NCI-H2227 treated with DMSO at 0.1 percent for 48 hours (cell line): ENCODE measurements around the gene GHSR.
A peak's percentile ranks its signal among the peaks of the same experiment; 100 is the strongest.

Experiments
- DNase-seq: peaks from one replicate; lab custom pipeline; 2025; lab: John Stamatoyannopoulos, UW

GHSR gene

DNA sequence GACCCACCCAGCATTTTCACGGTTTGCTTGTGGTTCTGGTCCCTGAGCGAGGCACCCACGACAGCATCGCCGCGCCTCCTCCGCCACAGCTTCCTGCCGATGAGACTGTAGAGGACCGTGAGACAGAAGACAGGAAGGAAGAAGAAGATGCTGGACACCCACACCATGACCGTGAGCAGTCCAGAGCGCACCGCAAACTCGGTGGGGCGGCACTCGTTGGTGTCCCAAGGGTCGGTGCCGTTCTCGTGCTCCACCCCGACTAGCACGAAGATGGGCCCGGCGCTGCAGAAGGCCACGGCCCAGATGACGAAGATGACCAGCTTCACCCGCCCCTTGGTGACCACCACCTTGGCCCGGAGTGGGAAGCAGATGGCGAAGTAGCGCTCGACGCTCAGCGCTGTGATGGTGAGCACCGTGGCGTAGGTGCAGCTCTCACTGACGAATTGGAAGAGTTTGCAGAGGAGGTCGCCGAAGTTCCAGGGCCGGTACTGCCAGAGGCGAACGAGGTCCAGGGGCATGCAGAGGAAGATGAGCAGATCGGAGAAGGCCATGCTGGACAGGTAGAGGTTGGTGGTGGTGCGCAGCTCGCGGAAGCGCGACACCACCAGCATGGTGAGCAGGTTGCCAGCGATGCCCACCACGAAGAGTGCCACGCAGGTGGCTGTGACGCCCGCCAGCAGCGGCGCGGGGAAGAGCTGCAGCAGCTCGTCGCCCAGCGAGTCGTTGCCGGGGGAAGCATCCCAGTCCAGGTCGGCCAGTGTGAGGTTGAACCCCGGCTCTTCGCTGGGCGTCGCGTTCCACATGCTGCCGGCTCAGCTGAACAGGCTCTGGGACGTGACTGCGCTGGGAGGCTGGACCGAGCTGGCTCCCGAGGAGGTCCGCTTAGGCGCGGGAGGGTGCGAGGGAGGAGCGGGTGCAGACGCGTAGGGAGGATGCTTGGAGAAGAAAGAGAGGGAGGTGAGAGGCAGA is at the start of gene GHSR:
Gene GHSR, minus strand, starts transcription at position 846 of the 969 bp plus-strand sequence. Its CDS starts 43 bp downstream, at position 803.
- no peak for DNase-seq

DNA sequence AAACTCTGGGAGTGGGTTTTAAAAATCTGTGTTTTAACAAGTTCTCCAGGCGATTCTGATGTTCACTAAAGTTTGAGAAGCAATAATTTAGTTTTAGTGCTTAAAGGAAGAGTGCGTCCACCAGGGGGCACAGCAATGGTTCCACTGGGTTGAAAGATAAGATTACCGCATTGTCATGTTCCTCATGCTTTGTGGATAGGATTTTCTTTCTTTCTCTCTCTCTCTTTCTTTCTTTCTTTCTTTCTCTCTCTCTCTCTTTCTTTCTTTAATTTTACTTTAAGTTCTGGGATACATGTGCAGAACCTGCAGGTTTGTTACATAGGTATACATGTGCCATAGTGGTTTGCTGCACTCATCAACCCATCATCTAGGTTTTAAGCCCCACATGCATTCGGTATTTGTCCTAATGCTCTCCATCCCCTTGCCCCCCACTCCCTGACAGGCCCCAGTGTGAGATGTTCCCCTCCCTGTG is 42.0 kb upstream of the GHSR start:
- DNase-seq: peak; percentile 58

DNA sequence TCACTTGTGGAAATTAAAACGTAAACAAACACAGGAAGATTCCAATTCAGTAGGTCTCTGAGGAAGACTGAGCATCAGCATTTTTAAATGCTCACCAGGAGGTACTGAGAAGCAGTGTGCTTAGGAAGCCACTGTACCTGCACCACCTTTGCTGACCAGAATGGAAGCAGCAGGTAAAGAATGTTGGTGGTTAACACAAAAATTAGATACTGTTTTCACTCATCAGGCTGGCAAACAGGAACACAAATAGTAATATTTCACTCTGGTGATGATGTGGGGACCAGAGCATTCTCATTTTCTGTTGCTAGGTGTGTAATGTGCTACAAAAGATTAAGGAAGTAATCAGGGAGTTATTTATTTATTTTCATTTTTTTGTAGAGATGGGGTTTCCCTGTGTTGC is 29.9 kb upstream of the GHSR start:
- no peak for DNase-seq

- DNase-seq: peak; percentile 33
These were observed 28.1 kb upstream of the GHSR start for GRCh38 chr3:172476347-172476746.

GRCh38 chr3:172475703-172476102 is 27.4 kb upstream of the GHSR start:
- no peak for DNase-seq

DNA sequence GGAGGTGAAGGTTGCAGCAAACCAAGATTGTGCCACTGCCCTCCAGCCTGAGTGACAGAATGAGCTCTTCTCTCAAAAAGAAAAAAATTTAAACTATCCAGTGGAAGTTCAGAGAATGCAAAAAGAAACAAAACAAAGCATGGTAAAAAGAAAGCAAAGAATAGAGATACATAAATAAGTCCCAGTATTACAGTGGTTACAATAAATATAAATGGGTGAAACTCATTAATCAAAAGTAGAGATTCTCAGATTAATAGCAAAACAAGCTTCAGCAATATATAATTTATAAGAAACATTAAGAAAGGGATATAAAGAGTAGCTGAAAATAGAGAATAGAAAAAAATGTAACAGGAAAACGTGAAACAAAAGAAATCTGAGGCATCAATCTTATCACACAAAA is 23.6 kb upstream of the GHSR start:
- no peak for DNase-seq

- no peak for DNase-seq
These were observed 22.3 kb upstream of the GHSR start for GRCh38 chr3:172470588-172470987.

DNA sequence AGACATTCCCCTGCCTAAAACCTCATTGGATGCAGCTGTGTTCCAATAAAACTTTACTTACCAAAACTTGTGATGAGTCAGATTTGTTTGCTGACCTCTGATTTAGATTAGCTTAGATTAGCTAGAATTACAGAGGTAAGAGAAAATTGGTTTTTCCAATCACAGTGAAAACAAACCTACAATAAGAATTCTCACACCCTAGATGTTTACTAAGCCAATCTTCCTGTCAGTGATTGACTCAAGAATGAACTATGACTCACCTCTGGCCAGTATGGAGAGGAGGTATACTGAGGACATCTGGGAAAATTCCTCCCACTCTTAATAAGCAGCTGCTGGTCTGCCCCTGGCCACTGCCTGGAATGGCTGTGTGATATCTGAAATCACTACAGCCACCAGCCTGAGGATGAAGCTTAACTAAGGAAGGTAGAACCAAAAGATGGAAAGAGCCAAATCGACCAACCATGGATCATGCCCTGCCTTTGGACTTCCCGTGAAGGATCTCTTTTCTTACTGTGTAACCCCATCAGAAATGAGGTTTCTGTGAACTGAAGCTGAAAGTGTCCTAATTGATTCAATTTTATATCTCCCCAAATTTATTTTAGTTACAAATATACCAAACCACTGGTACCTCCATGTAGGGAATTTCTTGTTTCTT is 19.0 kb upstream of the GHSR start:
- DNase-seq: no peak

GRCh38 chr3:172466553-172467130 is 18.4 kb upstream of the GHSR start:
- no peak for DNase-seq

DNA sequence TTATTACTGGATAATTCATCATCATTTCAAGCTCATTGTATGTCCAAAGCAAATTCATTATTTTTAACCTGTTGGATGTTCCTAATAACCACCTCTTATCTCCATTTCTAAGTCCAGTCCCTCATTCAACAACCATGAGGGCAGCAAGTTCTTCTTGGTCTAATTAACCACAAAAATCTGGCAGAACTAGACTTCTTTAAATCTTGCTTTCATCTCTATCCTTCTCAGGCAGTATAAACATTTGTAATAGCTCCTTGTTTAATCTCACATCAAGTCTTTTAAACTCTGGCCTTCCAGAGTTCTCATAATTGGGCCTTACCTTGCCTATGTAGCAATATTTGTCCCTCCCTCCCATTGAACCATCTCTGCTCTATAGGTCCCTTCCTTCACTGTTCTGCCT is 17.0 kb upstream of the GHSR start:
- DNase-seq: no peak

- no peak for DNase-seq
These were observed 16.1 kb upstream of the GHSR start for GRCh38 chr3:172464306-172464705.

DNA sequence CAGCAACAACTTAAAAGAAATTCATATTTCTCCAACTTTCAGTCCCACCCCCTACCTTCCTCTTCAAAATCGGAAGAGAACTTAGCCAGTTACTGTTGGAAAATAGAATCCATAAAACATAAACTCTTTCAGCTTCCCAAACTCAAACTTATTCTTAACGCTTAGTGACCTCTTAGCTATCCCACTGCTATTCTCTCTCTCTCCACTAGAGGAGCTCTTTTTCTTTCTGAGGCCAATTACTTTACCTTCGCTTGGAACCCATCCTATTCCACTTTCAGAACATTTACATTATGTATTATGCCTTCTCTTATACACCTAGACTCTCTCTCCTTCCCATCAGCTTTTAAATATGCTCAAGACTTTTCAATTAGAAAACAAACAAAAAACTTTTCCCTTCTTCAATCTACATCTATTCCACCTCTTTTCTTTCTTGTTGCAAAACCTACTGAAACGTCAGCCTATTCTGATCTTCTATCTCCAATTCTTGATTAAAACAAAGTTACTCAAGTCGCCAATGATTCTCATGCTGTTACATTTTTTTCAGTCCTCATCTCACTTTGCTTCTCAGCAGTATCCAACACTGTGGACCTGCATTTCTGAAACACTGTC is 13.4 kb upstream of the GHSR start:
- DNase-seq: peak; percentile 25

GRCh38 chr3:172456404-172456803 is 8.1 kb upstream of the GHSR start:
- no peak for DNase-seq

- no peak for DNase-seq
These were observed 5.9 kb upstream of the GHSR start for GRCh38 chr3:172454180-172454579.

DNA sequence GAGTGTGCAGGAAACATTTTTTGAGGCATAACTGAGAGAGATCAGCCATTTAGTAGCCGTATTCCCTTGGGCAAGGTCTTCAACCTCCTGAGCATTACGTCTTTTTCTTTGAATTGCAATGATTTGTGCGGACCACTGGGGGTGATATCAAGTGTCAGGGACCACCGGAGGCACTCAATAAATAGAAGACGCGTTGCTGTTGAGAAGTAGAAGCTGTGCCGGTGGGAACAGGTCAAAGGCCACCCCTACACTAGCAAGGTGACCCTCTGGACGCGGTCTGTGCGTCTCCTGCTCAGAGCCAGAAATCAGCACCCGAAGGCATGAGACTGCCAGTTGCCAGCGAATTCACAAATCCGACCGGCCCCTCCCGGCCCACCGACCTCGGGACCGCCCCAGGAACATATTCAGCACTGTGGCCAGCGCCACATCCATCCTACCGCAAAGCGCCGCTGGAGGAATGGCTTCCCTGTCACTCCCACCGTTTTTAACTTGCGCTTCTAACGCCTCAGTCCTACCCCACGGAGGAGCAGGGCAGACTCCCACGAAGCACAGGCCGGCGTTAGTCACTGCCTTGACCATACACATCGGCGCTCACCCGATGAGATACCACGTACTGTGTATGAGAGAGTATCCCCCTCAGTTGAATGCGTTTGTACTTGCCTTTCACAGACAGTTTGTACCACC is 1.4 kb upstream of the GHSR start:
- DNase-seq: no peak

GRCh38 chr3:172448661-172449465 is 607 bp upstream of the GHSR start:
- no peak for DNase-seq

- no peak for DNase-seq
These were observed 2.1 kb downstream of the GHSR start for GRCh38 chr3:172446198-172446597.

DNA sequence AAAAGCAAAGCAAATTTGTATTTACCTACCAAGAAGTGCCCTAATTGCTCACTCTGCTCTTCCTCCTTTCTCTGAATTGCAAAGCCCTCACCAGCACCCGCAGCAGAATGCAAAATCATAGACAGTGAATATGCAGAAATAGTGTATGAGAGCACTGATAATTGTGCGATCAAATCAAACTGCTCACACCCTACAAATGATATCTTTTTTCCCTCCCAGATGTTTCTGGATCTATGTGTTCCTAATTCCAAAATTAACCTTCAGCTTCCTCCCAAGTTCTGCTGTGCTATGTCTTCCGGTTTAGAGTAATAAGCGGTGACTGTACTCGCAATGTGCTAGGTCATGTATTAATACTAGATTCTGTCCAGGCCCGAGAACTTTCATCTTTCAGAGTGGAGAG is 3.4 kb downstream of the GHSR start:
- DNase-seq: no peak

GRCh38 chr3:172442606-172443005 is 5.7 kb downstream of the GHSR start:
- no peak for DNase-seq

GRCh38 chr3:172441581-172441980 is 6.7 kb downstream of the GHSR start:
- no peak for DNase-seq

- DNase-seq: no peak
These were observed 10.1 kb downstream of the GHSR start for GRCh38 chr3:172438186-172438585.
